Fibroblast of mammary gland (primary cell): ENCODE data around the gene PRSS57.
A peak's percentile ranks its signal among the peaks of the same experiment; 100 is the strongest.

Source experiments
- DNase-seq: peaks from one replicate; pipeline ENCODE4 v3.0.0-alpha.2; 2010; ENCODE audit warnings: low read depth
- H3K4me3 ChIP-seq: 2 replicates; pipeline ENCODE4 v1.5.1; 2011; ENCODE audit warnings: low read depth, mild to moderate bottlenecking, low read length, moderate library complexity; ENCODE audit not compliant: control insufficient read depth
- TF ChIP-seq, protein P1 (sequence below): conservative IDR thresholded peaks from 2 replicates; pipeline ENCODE4 v1.5.1; 2011; ENCODE audit warnings: low read depth, low read length, inconsistent platforms; ENCODE audit not compliant: control insufficient read depth, insufficient read depth

The PRSS57 gene

DNA sequence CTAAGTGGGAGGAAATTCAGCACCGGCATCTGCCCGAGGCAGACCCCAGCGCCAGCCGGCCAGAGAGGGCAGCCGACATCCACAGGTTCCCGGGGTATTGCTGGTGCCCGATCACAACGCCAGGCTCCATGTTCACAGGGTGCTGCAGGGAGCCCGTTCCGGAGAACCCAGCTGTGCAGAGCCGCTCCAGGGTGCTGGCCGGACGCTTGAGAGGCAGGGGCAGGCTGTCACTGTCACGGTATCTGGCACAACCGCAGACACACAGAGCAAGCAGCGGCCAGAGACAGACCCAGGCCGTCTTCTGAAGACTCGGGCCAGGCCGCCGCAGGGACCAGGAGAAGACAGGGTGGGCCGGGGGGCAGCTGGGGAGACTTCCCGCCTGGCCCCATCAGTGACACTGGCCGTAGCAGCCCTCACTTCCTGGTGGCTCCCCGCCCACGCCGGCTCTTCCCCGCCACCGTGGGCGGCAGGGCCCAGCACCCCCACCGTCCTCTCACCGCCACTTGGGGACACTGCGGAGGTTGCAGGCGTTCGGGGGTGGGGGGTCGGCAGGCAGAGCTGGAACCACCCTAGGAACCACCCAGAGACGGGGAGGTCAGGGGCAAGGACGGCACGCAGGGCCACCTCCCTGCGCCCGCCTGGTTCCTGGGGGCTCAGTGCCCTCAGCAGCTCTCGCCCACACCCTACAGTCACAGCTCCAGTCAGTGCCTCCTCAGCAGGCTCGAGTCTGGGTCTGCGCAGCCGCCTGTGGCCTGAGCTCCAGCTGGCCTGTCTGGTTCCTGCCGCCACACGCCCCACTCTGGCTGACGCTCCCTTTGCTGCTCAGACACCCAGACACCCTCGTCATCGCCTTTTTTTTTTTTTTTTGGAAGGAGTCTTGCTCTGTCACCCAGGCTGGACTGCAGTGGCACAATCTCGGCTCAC, 36.1 kb downstream of the PRSS57 start:
- DNase-seq: peak; percentile 74
- no peak overlapping the region for H3K4me3 ChIP-seq
- TF ChIP-seq, protein P1, sequence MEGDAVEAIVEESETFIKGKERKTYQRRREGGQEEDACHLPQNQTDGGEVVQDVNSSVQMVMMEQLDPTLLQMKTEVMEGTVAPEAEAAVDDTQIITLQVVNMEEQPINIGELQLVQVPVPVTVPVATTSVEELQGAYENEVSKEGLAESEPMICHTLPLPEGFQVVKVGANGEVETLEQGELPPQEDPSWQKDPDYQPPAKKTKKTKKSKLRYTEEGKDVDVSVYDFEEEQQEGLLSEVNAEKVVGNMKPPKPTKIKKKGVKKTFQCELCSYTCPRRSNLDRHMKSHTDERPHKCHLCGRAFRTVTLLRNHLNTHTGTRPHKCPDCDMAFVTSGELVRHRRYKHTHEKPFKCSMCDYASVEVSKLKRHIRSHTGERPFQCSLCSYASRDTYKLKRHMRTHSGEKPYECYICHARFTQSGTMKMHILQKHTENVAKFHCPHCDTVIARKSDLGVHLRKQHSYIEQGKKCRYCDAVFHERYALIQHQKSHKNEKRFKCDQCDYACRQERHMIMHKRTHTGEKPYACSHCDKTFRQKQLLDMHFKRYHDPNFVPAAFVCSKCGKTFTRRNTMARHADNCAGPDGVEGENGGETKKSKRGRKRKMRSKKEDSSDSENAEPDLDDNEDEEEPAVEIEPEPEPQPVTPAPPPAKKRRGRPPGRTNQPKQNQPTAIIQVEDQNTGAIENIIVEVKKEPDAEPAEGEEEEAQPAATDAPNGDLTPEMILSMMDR: no peak

DNA sequence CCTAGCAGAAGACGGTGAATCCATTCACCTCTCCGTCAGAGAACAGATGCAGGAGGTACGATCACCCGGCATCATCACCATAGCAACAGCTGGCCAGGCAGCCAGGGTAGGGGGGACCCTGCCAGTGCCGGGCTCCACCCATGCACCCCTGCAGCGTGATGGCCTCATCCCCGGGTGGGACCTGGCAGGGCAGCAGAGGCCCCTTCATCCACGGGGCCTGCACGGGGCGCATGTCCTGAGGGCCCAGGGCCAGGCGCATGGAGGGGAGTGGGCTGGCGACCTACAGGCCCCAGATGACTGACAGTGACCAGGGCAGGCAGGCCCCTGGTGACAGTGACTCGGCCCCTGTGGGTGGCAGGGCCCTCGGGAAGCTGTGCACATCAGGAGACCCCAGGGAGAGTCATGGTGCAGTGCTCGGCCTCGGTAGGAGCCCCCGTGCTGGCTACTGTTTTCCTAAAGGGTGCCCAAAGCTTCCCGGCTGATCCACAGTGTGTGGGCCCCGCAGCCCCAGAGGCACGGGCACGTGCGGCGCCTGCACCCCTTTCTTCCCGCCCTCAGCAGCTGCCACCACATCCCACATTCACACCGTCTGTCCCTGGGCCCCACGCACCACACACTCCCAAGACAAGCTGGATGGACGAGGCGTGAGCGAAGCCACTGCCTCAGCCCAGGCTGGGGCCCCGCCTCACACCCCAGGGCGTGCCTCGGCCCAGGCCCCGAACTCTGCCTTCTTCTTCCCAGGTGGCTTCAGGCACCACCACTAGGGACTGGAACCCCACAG, 37.0 kb downstream of the PRSS57 start:
- DNase-seq: no peak
- no peak overlapping the region for H3K4me3 ChIP-seq
- TF ChIP-seq, protein P1: no peak

DNA sequence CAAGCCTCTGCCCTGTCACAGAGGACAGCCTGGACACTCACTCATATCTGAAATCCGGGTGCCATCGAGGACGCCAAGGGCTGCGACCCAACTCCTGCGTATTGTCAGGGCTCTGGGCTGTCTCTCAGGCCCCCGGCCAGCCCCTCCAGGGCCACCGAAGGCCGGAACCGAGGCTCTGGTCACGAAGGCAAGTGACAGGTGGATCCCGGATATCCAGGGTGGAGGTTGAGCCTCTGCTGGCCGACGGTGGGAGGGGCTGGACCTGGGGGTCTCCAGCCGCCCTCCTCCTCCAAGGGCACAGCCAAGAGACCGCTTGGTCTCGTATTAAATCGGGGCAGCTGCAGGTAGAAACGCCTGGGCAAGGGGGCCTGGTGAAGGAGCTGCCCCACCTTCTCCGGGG, 37.6 kb downstream of the PRSS57 start:
- TF ChIP-seq, protein P1: no peak
- no peak for DNase-seq
- no peak overlapping the region for H3K4me3 ChIP-seq

DNA sequence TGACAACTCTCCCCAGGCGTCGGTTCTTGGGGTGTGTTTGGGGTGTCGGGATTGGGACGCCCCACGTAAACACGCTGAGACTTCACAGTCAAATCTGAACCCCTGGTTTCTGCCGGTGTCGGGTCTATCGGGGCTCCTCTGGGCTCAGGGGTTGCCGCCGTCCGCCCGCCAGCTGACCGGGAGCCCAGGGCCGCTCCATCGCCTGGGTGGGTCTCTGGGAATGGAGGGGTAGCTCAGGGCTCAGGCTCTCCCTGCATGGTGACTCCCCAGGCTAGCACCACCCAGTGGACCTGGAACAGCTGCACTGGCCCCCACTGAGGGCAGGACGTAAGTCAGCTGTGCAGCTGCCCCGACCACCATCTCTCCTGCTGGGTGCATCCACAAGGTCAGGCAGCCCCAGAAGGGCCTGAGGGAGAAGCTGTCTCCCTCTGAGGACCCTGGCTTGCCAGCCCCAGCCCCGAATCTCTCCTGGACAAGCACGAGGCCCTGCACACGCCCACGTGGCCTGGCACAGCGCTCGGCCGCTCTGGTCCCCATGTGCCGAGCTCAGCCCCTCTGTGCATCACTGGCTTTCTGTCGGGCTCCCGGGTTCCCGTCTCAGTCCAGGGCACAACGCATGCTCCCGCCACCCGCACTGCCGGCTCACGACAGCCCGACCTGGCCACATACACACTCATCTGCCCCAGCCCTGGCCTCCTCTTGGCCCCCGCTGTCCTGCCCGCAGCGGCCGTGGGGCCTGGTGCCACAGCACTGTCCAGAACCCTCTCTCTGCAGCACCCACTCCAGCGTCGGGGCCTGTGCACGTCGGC, 38.3 kb downstream of the PRSS57 start:
- H3K4me3 ChIP-seq: no peak overlapping the region
- no peak for DNase-seq
- TF ChIP-seq, protein P1: no peak

DNA sequence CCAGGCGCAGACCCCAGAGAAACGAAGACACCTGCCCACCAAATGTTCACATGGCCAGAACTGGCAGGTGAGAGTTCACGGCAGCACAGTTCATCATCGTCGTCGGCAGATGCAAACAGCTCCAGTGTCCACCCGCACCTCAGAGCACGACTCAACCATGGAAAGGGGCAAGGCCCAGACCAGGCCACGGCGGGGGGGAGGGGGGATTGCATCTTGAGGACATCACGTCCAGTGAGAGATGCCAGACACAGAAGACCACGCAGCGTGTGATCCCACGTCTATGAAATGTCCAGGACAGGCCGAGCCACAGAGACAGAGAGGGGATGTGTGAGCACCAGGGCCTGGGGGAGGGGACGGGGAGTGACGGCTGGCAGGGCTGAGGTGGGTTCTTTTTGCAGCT, 39.6 kb downstream of the PRSS57 start:
- TF ChIP-seq, protein P1: no peak
- H3K4me3 ChIP-seq: no peak overlapping the region
- no peak for DNase-seq

DNA sequence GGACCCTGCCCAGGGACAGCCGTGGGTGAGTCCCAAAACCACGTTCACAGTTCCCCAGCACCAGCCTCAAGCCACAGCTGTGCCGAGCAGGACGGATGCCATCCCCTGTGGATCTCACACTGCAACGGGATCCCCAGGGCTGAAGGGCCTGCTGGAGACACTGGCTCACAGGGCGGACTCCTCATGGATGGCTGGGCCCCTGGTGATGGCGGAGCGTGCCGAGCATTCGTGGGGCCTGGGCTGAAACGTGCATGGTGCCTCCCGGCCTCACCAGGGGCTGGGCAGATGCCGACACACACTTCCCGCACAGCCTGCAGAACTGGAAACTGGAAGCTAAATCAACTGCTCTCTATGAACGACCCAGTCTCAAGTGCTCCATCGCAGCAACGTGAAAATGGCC, 41.8 kb downstream of the PRSS57 start:
- TF ChIP-seq, protein P1: no peak
- no peak overlapping the region for H3K4me3 ChIP-seq
- no peak for DNase-seq
